GM19324 (cell line): ENCODE measurements around the gene ATPAF1.

Source experiments
- ATAC-seq: cut with Tn5 transposase; IDR thresholded peaks from one replicate; pipeline ENCODE4 v1.9.1; 2021; ENCODE audit warnings: mild to moderate bottlenecking, moderate library complexity; ENCODE audit not compliant: unreplicated experiment, low FRiP score

Gene ATPAF1

GRCh38 chr1:46596036-46596435 is 72.1 kb downstream of the ATPAF1 start:
- no peak for ATAC-seq

DNA sequence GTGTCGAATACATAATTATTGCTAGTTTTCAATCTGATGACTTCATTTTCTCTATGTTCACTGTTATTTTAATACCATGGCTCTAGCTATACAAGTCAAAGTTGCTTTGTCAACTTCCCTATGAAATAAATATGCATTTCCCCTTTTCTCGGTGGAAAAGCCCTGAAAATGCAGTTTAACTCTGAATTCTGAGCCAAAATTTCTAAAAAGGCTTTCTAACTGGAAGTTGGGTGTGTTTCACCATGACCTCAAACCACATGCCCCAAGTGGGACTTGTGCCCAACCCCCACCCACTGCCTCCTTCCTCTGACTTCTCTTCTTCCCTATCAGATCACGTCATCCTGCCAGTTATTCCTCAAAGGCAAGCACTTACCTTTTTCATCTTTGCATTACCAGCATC is 73.0 kb downstream of the ATPAF1 start:
- ATAC-seq, result no peak

DNA sequence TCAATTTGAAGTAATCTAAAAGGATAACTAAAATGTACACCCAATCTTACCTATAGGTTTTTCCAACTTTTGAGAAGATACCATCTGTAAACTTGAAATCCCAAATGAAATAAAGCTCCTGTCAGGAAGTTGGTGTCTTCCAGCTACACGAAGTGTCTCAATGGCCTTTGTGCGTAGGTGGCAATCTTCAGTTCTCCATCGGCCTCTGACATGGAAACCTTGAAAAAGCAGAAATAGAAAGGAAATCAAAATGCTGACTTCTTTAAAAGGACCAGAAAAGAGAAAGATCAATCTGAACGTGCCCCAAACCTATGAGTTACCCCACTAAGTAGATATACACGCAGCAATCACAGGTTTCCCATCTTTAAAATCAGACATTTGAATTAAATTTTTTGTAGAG is 74.1 kb downstream of the ATPAF1 start:
- ATAC-seq, result no peak

- no peak for ATAC-seq
These were observed 75.3 kb downstream of the ATPAF1 start for GRCh38 chr1:46592823-46593222.

- ATAC-seq, result no peak
These were observed 78.6 kb downstream of the ATPAF1 start for GRCh38 chr1:46589529-46589928.

GRCh38 chr1:46587069-46587468 is 81.1 kb downstream of the ATPAF1 start:
- no peak for ATAC-seq

GRCh38 chr1:46585312-46585938 is 82.7 kb downstream of the ATPAF1 start:
- no peak for ATAC-seq

DNA sequence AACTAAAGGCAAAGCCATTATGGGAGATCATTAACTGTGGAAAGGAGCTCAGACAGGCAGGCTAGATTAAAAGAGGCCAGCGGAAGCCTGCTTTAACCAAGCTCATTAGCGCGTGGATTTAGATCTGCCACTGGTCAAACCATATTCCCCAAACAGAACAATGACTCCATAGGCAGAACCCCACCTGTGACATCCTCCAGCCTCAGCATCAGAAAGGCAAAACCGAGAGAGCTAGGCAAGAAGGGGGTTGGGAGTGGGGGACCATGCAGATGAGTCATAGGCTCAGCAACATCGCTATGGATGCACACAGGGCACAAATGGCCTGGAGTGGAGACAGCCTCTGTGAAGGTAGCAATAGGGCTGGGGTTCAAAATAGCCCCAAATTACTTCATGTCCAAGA is 84.7 kb downstream of the ATPAF1 start:
- ATAC-seq, result no peak

DNA sequence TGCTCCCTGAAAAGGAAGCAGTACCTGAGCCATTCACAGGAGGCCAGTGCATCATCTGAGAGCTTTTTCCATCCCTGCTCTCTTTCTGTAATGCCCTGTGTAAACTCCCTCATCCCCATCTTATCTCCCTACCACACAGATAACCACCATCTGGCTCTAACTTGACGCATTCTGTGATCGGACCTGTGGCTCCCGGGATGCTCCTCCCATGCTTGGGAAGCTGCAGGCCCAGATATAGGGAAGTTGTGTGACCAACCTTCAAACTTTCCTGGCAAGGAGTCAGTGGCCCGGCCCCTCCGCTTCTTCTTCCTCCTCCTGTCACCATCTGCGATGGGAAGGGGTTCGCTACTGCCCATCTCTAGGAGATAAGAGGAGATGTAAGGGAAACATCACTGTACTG is 85.2 kb downstream of the ATPAF1 start:
- ATAC-seq, result no peak
